K562 (cell line): Measurements from ENCODE around the gene SIRPD.

Experiments
- EGR1 ChIP-seq: fragments of 450-650 bp; conservative IDR thresholded peaks from 2 replicates; pipeline ENCODE4 v1.6.1; 2017; ENCODE audit warnings: mild to moderate bottlenecking
- GTF2F1 ChIP-seq: IDR thresholded peaks from 2 replicates; pipeline ENCODE4 v1.6.1; 2011; ENCODE audit warnings: low read depth, low read length, improper control_type of control experiment
- HNRNPL ChIP-seq: fragments of 200-400 bp; formaldehyde crosslinking; IDR thresholded peaks from 2 replicates; pipeline ENCODE4 v1.6.1; 2017; ENCODE audit warnings: low read depth, mild to moderate bottlenecking, low read length
- POLR2A ChIP-seq: fragments of 450-650 bp; conservative IDR thresholded peaks from 2 replicates; pipeline ENCODE4 v1.6.1; 2016
- RAD21 ChIP-seq, 2 experiments: fragments of 250-450 bp in 1 of 2; fragments of 450-650 bp in 1 of 2; sonication (Bioruptor Pico) in 1 of 2; formaldehyde crosslinking in 1 of 2; IDR thresholded peaks in 1 of 2; conservative IDR thresholded peaks in 1 of 2; 2 replicates each; pipeline versions ENCODE4 v1.4.0 to v1.8.0; 2020 to 2022; ENCODE audit warnings: mild to moderate bottlenecking in 2 of 2, moderate library complexity in 1 of 2
- SAP30 ChIP-seq: fragments of 200-600 bp; sonication (generic); IDR thresholded peaks from 2 replicates; pipeline ENCODE4 v1.6.1; 2012; ENCODE audit warnings: borderline replicate concordance, low read depth, mild to moderate bottlenecking, moderate library complexity, low read length, control low read depth, inconsistent platforms; ENCODE audit not compliant: insufficient read depth, poor library complexity, severe bottlenecking
- TF ChIP-seq, protein P1 (sequence below): sonication (generic); formaldehyde crosslinking; IDR thresholded peaks from 2 replicates; pipeline ENCODE4 v1.8.1; 2023; ENCODE audit warnings: mild to moderate bottlenecking, missing genetic modification reagents
- TF ChIP-seq, protein P2 (sequence below), 3 experiments: IDR thresholded peaks in 2 of 3; conservative IDR thresholded peaks in 1 of 3; 2 replicates each; pipeline ENCODE4 v1.5.1; 2011 to 2012; ENCODE audit warnings: low read length in 3 of 3, mild to moderate bottlenecking in 3 of 3, control low read depth in 2 of 3, improper control_type of control experiment in 1 of 3, inconsistent platforms in 1 of 3, low read depth in 1 of 3, mixed read lengths in 1 of 3, moderate library complexity in 1 of 3; ENCODE audit not compliant: insufficient read depth in 2 of 3

DNA sequence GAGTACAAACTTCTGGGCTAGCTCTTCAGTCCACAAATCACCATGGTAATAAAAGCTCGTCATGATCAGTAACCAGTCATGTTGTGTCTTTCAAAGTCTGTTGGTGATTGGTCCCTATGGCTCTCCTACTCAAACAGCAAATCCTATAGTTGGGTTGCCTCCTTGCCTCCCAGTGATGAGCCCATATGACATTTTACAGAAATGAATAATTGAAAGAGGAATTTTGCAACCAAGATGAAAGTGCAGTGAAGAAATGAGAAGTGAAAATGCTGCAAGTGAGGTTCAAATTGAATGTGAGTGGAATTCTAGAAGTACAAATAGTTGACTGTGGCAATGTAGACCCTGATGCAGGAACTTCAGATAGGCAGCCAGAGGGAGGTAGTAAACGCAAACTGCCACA, 5.1 kb upstream of the SIRPD start:
- TF ChIP-seq HNRNPL, result no peak
- no peak for TF ChIP-seq SAP30
- TF ChIP-seq GTF2F1, result no peak
- TF ChIP-seq, protein P1, sequence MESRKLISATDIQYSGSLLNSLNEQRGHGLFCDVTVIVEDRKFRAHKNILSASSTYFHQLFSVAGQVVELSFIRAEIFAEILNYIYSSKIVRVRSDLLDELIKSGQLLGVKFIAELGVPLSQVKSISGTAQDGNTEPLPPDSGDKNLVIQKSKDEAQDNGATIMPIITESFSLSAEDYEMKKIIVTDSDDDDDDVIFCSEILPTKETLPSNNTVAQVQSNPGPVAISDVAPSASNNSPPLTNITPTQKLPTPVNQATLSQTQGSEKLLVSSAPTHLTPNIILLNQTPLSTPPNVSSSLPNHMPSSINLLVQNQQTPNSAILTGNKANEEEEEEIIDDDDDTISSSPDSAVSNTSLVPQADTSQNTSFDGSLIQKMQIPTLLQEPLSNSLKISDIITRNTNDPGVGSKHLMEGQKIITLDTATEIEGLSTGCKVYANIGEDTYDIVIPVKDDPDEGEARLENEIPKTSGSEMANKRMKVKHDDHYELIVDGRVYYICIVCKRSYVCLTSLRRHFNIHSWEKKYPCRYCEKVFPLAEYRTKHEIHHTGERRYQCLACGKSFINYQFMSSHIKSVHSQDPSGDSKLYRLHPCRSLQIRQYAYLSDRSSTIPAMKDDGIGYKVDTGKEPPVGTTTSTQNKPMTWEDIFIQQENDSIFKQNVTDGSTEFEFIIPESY (CRISPR knock-in tag), result no peak
- TF ChIP-seq RAD21 (CRISPR knock-in tag; conservative IDR thresholded peaks at IDR 0.05 in 1 of 2, IDR thresholded peaks at IDR 0.05 in 1 of 2), result no peak
- no peak for TF ChIP-seq POLR2A
- TF ChIP-seq, protein P2, sequence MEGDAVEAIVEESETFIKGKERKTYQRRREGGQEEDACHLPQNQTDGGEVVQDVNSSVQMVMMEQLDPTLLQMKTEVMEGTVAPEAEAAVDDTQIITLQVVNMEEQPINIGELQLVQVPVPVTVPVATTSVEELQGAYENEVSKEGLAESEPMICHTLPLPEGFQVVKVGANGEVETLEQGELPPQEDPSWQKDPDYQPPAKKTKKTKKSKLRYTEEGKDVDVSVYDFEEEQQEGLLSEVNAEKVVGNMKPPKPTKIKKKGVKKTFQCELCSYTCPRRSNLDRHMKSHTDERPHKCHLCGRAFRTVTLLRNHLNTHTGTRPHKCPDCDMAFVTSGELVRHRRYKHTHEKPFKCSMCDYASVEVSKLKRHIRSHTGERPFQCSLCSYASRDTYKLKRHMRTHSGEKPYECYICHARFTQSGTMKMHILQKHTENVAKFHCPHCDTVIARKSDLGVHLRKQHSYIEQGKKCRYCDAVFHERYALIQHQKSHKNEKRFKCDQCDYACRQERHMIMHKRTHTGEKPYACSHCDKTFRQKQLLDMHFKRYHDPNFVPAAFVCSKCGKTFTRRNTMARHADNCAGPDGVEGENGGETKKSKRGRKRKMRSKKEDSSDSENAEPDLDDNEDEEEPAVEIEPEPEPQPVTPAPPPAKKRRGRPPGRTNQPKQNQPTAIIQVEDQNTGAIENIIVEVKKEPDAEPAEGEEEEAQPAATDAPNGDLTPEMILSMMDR (IDR thresholded peaks at IDR 0.05 in 2 of 3, conservative IDR thresholded peaks at IDR 0.05 in 1 of 3; ENCODE audit: insufficient read depth in 2 of 3, low read depth in 1 of 3, low read length in 3 of 3), result no peak
- TF ChIP-seq EGR1, result no peak
